ENCODE measurements around the gene USP21. TPM values are rescaled to one million over a fixed set of nuclear protein-coding genes. Genes with fewer than 3 reads are reported as not detected.
A peak's percentile ranks its signal among the peaks of the same experiment; 100 is the strongest.

USP21 gene
- total and polyA plus RNA-seq, 2 of the 13 experiments (the other 11 are each of a cell fraction or from before 2014, with no cell fraction given): 10.1 to 33.1 TPM

DNA sequence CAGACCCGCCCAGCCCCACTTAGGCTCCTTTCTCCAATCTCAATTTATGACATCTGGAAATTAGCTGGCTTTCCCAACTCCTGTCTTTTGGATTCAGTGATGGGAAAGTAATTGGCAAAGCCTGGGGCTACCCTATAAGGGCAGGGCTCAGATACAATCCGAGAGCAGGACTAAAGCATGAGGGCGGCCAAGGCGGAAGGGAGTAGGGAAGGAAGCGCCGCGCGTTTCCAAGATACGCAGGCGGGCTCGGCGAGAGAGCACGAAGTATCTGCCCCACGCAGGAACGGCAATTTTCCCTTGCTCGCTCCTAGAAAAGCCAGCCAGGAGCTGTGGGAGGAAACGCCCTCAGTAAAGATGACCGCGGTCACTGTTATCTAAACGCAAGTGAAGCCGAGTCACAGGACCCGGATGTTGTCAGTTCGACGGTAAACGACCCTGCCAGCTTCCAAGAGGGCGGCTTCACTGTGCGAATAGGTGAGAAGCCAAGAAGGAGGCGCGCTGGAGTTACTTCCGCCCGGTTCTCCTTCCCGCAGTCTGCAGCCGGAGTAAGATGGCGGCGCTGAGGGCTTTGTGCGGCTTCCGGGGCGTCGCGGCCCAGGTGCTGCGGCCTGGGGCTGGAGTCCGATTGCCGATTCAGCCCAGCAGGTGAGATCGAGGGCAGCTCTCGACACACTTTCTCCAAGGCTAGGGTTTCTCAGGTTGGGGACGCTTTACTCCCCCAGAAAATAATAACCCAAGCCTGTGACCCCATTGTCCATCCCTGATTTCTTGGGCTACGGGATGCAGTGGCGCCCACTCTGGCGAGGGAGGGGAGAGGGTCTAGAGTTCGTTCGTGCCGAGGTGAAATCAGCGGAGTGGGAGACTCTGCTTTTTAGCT lies 42.8 kb downstream of the USP21 start, which contains the start of gene NDUFS2 (continued):
- TF ChIP-seq, protein P1, sequence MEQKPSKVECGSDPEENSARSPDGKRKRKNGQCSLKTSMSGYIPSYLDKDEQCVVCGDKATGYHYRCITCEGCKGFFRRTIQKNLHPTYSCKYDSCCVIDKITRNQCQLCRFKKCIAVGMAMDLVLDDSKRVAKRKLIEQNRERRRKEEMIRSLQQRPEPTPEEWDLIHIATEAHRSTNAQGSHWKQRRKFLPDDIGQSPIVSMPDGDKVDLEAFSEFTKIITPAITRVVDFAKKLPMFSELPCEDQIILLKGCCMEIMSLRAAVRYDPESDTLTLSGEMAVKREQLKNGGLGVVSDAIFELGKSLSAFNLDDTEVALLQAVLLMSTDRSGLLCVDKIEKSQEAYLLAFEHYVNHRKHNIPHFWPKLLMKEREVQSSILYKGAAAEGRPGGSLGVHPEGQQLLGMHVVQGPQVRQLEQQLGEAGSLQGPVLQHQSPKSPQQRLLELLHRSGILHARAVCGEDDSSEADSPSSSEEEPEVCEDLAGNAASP (CRISPR knock-in tag; IDR thresholded peaks at IDR 0.05; ENCODE audit: borderline replicate concordance): peak; percentile 23; the same call in 1 of the 2 replicates
- TF ChIP-seq SUZ12 (IDR thresholded peaks at IDR 0.05; ENCODE audit: low read depth, low read length) (no peak), ZNF33A (CRISPR knock-in tag; IDR thresholded peaks at IDR 0.05; ENCODE audit: borderline replicate concordance) (no peak), ZNF496 (CRISPR knock-in tag; IDR thresholded peaks at IDR 0.05; ENCODE audit: insufficient replicate concordance) (no peak), ASH2L (IDR thresholded peaks at IDR 0.05; ENCODE audit: insufficient read length, low read depth, low read length) (peak; percentile 89), ERF (CRISPR knock-in tag; IDR thresholded peaks at IDR 0.05) (peak; percentile 51), MYC (CRISPR knock-in tag; IDR thresholded peaks at IDR 0.05; ENCODE audit: borderline replicate concordance) (peak; percentile 61; the same call in 1 of the 2 replicates), SAP130 (CRISPR knock-in tag; IDR thresholded peaks at IDR 0.05; ENCODE audit: low read depth) (peak; percentile 90), GABPB1 (CRISPR knock-in tag; IDR thresholded peaks at IDR 0.05) (peak; percentile 98), MIXL1 (CRISPR knock-in tag; IDR thresholded peaks at IDR 0.05) (no peak), KLF9 (CRISPR knock-in tag; IDR thresholded peaks at IDR 0.05; ENCODE audit: low read depth) (no peak), ZEB1 (IDR thresholded peaks at IDR 0.05; ENCODE audit: insufficient replicate concordance, low read depth) (peak; percentile 72), ZNF235 (CRISPR knock-in tag; IDR thresholded peaks at IDR 0.05; ENCODE audit: borderline replicate concordance) (no peak), ZNF563 (CRISPR knock-in tag; IDR thresholded peaks at IDR 0.05) (peak; percentile 77; the same call in 1 of the 2 replicates), SP2 (CRISPR knock-in tag; IDR thresholded peaks at IDR 0.05) (peak; percentile 33; the same call in 1 of the 2 replicates)
- TF ChIP-seq, protein P2, sequence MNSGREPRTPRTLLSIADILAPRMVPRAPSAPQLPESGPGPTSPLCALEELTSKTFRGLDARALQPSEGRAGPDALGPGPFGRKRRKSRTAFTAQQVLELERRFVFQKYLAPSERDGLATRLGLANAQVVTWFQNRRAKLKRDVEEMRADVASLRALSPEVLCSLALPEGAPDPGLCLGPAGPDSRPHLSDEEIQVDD (CRISPR knock-in tag; IDR thresholded peaks at IDR 0.05; ENCODE audit: borderline replicate concordance): no peak
- TF ChIP-seq, protein P3, sequence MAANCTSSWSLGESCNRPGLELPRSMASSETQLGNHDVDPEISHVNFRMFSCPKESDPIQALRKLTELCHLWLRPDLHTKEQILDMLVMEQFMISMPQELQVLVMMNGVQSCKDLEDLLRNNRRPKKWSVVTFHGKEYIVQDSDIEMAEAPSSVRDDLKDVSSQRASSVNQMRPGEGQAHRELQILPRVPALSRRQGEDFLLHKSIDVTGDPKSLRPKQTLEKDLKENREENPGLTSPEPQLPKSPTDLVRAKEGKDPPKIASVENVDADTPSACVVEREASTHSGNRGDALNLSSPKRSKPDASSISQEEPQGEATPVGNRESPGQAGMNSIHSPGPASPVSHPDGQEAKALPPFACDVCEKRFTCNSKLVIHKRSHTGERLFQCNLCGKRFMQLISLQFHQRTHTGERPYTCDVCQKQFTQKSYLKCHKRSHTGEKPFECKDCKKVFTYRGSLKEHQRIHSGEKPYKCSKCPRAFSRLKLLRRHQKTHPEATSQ (CRISPR knock-in tag; IDR thresholded peaks at IDR 0.05; ENCODE audit: borderline replicate concordance): peak; percentile 75; the same call in 1 of the 2 replicates
- TF ChIP-seq, protein P4, sequence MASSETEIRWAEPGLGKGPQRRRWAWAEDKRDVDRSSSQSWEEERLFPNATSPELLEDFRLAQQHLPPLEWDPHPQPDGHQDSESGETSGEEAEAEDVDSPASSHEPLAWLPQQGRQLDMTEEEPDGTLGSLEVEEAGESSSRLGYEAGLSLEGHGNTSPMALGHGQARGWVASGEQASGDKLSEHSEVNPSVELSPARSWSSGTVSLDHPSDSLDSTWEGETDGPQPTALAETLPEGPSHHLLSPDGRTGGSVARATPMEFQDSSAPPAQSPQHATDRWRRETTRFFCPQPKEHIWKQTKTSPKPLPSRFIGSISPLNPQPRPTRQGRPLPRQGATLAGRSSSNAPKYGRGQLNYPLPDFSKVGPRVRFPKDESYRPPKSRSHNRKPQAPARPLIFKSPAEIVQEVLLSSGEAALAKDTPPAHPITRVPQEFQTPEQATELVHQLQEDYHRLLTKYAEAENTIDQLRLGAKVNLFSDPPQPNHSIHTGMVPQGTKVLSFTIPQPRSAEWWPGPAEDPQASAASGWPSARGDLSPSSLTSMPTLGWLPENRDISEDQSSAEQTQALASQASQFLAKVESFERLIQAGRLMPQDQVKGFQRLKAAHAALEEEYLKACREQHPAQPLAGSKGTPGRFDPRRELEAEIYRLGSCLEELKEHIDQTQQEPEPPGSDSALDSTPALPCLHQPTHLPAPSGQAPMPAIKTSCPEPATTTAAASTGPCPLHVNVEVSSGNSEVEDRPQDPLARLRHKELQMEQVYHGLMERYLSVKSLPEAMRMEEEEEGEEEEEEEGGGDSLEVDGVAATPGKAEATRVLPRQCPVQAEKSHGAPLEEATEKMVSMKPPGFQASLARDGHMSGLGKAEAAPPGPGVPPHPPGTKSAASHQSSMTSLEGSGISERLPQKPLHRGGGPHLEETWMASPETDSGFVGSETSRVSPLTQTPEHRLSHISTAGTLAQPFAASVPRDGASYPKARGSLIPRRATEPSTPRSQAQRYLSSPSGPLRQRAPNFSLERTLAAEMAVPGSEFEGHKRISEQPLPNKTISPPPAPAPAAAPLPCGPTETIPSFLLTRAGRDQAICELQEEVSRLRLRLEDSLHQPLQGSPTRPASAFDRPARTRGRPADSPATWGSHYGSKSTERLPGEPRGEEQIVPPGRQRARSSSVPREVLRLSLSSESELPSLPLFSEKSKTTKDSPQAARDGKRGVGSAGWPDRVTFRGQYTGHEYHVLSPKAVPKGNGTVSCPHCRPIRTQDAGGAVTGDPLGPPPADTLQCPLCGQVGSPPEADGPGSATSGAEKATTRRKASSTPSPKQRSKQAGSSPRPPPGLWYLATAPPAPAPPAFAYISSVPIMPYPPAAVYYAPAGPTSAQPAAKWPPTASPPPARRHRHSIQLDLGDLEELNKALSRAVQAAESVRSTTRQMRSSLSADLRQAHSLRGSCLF (CRISPR knock-in tag; IDR thresholded peaks at IDR 0.05; ENCODE audit: borderline replicate concordance): no peak; the same call in 1 of the 2 replicates
- TF ChIP-seq, protein P5, sequence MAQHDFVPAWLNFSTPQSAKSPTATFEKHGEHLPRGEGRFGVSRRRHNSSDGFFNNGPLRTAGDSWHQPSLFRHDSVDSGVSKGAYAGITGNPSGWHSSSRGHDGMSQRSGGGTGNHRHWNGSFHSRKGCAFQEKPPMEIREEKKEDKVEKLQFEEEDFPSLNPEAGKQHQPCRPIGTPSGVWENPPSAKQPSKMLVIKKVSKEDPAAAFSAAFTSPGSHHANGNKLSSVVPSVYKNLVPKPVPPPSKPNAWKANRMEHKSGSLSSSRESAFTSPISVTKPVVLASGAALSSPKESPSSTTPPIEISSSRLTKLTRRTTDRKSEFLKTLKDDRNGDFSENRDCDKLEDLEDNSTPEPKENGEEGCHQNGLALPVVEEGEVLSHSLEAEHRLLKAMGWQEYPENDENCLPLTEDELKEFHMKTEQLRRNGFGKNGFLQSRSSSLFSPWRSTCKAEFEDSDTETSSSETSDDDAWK (CRISPR knock-in tag; IDR thresholded peaks at IDR 0.05): no peak
